Effector memory CD4-positive, alpha-beta T cell (primary cell): ENCODE measurements around the gene DGCR2.
"Not testable (repeated sequence)": the region's sequence is repeated elsewhere in the genome, so short reads cannot be mapped to it uniquely, and the experiment has no call there.

Experiments
- DNase-seq, 3 donors: peaks; one replicate each; pipeline ENCODE4 v3.0.0-alpha.2; 2020
- H3K27ac ChIP-seq: 2 replicates; pipeline ENCODE4 v1.7.0; 2013; ENCODE audit warnings: mild to moderate bottlenecking, low read length, moderate library complexity; ENCODE audit not compliant: insufficient read depth, poor library complexity, severe bottlenecking
- H3K27me3 ChIP-seq: replicated peaks from 2 replicates; pipeline ENCODE4 v1.7.0; 2013; ENCODE audit warnings: mild to moderate bottlenecking, low read length; ENCODE audit not compliant: insufficient read depth, control insufficient read depth, poor library complexity, severe bottlenecking
- H3K36me3 ChIP-seq: 2 replicates; pipeline ENCODE4 v1.7.0; 2013; ENCODE audit warnings: mild to moderate bottlenecking, low read length, moderate library complexity; ENCODE audit not compliant: control insufficient read depth, insufficient read depth
- H3K4me1 ChIP-seq: 2 replicates; pipeline ENCODE4 v1.7.0; 2013; ENCODE audit warnings: low read length, mild to moderate bottlenecking; ENCODE audit not compliant: control insufficient read depth, insufficient read depth, poor library complexity, severe bottlenecking
- H3K4me3 ChIP-seq: 2 replicates; pipeline ENCODE4 v1.7.0; 2013; ENCODE audit warnings: low read length, low read depth, mild to moderate bottlenecking; ENCODE audit not compliant: insufficient read depth, poor library complexity, severe bottlenecking
- H3K9me3 ChIP-seq: 2 replicates; pipeline ENCODE4 v1.7.0; 2013; ENCODE audit warnings: mild to moderate bottlenecking, low read length, moderate library complexity; ENCODE audit not compliant: control insufficient read depth

DGCR2 gene

DNA sequence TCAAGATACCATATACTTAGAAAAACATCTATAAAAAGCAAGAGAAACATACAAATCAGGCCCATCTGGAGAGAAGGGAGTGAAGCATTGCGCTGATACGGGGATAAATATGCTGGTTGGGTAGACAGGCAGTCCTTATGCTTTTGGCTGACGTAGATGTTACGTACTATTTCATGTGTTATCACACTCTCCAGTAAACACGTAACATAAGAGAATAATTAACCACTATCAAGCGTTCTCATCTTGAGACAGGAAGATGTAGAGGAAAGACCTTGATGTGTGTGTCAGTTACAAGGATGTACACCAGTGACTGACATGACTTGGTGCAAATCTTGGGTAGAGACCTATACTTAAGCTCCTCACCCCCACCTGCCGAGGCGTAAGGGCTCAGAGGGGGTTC lies 99.5 kb downstream of the DGCR2 start:
- DNase-seq, result no peak
- no peak overlapping the region for H3K4me3 ChIP-seq
- no peak overlapping the region for H3K27ac ChIP-seq
- H3K9me3 ChIP-seq, result no peaks in the 10 kb centered on the region
- H3K27me3 ChIP-seq, result no peaks in the 10 kb centered on the region
- H3K36me3 ChIP-seq, result no peaks in the 10 kb centered on the region
- H3K4me1 ChIP-seq, result peaks cover 4% of the 10 kb centered on the region

GRCh38 chr22:19019679-19020032 lies 102.6 kb downstream of the DGCR2 start:
- no peak for DNase-seq
- no peaks in the 10 kb centered on the region for H3K36me3 ChIP-seq
- no peak overlapping the region for H3K27ac ChIP-seq
- no peaks in the 10 kb centered on the region for H3K27me3 ChIP-seq
- peaks cover 4% of the 10 kb centered on the region for H3K4me1 ChIP-seq
- no peaks in the 10 kb centered on the region for H3K9me3 ChIP-seq
- no peak overlapping the region for H3K4me3 ChIP-seq

DNA sequence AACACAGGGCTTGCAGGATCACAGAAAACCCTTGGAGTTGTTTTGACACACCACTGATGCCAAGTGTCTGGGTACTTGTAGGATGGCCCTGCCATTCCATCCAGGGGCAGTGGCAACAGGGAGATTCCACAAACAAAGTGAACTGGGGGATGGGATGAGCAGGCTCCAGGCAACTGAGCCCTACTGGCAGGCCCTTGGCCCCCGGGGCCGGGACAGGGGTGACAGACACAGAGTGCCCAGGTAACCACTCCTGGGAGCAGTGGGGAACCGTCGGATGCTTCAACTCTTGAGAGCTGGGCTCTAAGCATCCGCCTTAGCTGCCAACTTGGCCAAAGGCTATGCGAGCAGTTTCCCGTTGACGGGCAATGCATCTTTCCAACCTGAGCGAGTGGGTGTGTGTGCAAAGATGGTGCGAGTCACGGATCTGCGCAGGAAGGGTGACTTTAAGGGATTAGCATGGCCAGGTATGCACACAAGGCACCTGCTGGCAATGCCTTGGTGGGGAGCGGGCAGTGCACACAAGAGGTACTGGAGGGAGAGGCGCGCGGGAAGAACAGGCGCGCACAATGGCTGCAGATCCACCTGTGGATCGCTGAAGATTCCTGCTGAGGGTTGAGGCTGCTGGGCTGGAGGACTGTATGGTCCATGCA lies 103.1 kb downstream of the DGCR2 start:
- peaks cover 4% of the 10 kb centered on the region for H3K4me1 ChIP-seq
- DNase-seq, result no peak
- no peaks in the 10 kb centered on the region for H3K9me3 ChIP-seq
- no peak overlapping the region for H3K4me3 ChIP-seq
- H3K27ac ChIP-seq, result no peak overlapping the region
- no peaks in the 10 kb centered on the region for H3K27me3 ChIP-seq
- H3K36me3 ChIP-seq, result no peaks in the 10 kb centered on the region

- Histone ChIP-seq H3K4me3 (no peak overlapping the region), H3K27me3 (no peaks in the 10 kb centered on the region), H3K4me1 (peaks cover 4% of the 10 kb centered on the region), H3K9me3 (no peaks in the 10 kb centered on the region), H3K36me3 (no peaks in the 10 kb centered on the region), H3K27ac (no peak overlapping the region)
- DNase-seq, result no peak
These were observed 104.0 kb downstream of the DGCR2 start for GRCh38 chr22:19018256-19018655.

DNA sequence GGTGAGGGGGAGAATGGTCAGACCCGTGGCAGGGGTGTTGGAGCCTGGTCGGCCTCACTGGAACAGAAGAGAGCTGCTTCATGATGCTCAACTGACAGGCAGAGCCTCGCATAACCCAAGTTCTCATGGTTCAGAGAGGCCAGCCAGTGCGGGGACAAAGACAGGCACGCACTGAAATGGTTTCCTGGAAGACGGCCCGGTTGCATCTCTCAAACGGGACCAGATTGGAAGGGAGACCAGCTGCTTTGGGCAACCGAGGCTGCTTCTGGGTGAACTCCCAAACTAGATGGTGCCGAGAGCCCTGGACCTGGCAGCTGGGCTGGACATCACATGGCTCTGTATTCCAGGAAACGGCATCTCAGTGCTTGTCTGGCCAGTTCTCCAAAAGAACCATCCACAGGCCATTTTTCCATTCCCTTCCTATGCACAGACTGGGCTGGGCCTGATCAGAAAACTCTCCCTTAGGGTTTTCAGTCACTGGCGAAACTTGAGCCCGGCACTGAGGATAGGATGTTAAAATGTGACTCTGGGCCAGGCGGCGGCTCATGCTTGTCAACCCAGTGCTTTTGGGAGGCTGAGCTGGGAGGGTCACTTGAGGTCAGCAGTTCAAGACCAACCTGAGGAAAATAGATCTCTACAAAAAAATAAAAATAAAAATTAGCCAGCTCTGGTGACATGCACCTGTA lies 106.0 kb downstream of the DGCR2 start:
- no peak overlapping the region for H3K27ac ChIP-seq
- no peaks in the 10 kb centered on the region for H3K27me3 ChIP-seq
- no peaks in the 10 kb centered on the region for H3K4me1 ChIP-seq
- no peaks in the 10 kb centered on the region for H3K9me3 ChIP-seq
- no peak overlapping the region for H3K4me3 ChIP-seq
- no peaks in the 10 kb centered on the region for H3K36me3 ChIP-seq
- no peak for DNase-seq

DNA sequence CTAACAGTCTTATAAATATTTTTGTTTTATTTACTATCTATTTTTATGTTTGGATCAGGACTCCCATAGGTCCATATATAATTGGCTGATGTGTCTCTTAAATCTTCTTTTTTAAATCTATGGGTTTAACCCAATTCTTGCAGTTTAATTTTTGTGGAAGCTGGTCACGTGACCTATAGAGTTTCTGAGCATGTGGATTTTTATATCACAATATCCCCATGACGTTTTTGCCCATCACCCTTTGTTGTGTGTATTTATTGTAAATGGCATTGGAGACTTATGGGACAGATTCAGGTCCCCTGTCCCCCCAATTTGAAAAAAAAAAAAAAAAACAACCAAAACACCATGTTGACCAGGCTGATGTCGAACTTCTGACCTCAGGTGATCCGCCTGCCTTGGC lies 107.3 kb downstream of the DGCR2 start:
- H3K27me3 ChIP-seq, result no peaks in the 10 kb centered on the region
- DNase-seq, result no peak
- no peaks in the 10 kb centered on the region for H3K4me1 ChIP-seq
- H3K27ac ChIP-seq, result no peak overlapping the region
- H3K9me3 ChIP-seq, result no peaks in the 10 kb centered on the region
- no peak overlapping the region for H3K4me3 ChIP-seq
- no peaks in the 10 kb centered on the region for H3K36me3 ChIP-seq

- H3K36me3 ChIP-seq, H3K9me3 ChIP-seq, DNase-seq, H3K4me1 ChIP-seq, H3K27me3 ChIP-seq, H3K27ac ChIP-seq, H3K4me3 ChIP-seq: not testable (repeated sequence)
These were observed 108.2 kb downstream of the DGCR2 start for GRCh38 chr22:19013881-19014598.

DNA sequence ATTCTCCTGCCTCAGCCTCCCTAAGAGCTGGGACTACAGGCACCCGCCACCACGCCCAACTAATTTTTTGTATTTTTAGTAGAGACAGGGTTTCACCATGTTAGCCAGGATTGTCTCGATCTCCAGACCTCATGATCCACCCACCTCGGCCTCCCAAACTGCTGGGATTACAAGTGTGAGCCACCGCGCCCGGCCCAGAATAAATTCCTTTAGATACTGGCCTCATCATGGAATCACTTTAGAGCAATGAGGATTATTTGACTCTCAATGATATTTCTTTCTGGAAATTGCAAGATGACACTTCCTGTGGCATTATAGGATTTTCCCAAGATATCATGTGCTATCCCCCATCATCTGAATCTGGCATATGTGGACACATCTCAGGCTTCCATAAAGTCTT lies 108.8 kb downstream of the DGCR2 start:
- not testable (repeated sequence) for H3K36me3 ChIP-seq, DNase-seq, H3K27me3 ChIP-seq, H3K27ac ChIP-seq, H3K9me3 ChIP-seq, H3K4me1 ChIP-seq, H3K4me3 ChIP-seq

DNA sequence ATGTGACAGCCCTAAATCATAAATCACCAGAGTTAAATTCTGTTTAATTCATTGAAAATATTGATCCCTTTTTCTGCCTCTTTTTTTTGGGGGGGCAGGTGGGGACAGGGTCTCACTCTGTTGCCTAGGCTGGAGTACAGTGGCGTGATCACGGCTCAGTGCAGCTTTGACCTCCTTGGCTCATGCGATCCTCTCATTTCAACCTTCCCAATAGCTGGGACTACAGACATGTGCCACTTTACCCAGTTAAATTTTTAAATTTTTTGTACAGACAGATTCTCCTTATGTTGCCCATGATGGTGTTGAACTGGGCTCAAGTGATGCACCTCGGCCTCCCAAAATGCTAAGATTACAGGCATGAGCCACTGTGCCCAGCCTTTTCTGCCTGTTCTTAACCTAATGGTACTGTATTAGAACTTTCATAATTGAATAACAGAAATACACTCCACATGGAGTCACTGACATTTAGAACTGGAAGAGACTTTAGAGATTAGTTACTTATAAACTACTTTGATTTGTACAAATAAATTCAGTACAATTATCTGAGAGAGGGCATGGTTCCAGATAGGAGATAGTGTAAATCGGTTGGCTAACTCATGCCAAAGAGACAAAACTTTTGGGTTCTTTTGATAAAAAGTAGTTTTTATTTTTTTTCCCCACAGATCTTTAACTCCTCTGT lies 109.8 kb downstream of the DGCR2 start:
- no peaks in the 10 kb centered on the region for H3K27me3 ChIP-seq
- no peaks in the 10 kb centered on the region for H3K4me1 ChIP-seq
- no peak overlapping the region for H3K27ac ChIP-seq
- no peak overlapping the region for H3K4me3 ChIP-seq
- DNase-seq, result no peak
- H3K9me3 ChIP-seq, result no peaks in the 10 kb centered on the region
- no peaks in the 10 kb centered on the region for H3K36me3 ChIP-seq

GRCh38 chr22:19011611-19012010 lies 110.6 kb downstream of the DGCR2 start:
- not testable (repeated sequence) for DNase-seq, H3K27me3 ChIP-seq, H3K4me3 ChIP-seq

More at GRCh38 chr22:19011611-19012010, 110.6 kb downstream of the DGCR2 start:
- H3K27ac ChIP-seq, H3K4me1 ChIP-seq, H3K9me3 ChIP-seq, H3K36me3 ChIP-seq: not testable (repeated sequence)
